Tibial artery (tissue), 4 donors: Measurements from ENCODE around the gene ODAD4.

ENCODE experiments used
- DNase-seq, 2 donors: peaks; one replicate each; pipeline ENCODE4 v3.0.0-alpha.2; 2019
- H3K27ac ChIP-seq, 2 donors: fragments of 200-600 bp; sonication (generic) in 1 of 2; 1 replicate in 1 of 2; 2 replicates in 1 of 2; pipeline ENCODE4 v1.5.1; 2018 to 2019; ENCODE audit warnings: mild to moderate bottlenecking in 1 of 2
- H3K27me3 ChIP-seq, 2 donors: fragments of 200-600 bp; sonication (generic) in 1 of 2; one replicate each; pipeline versions ENCODE4 v1.5.1 to v1.6.0; 2016 to 2019
- H3K36me3 ChIP-seq, 3 donors: fragments of 200-600 bp; sonication (generic) in 2 of 3; one replicate each; pipeline ENCODE4 v1.5.1; 2016 to 2019; ENCODE audit warnings: mild to moderate bottlenecking in 2 of 3
- H3K4me1 ChIP-seq, 4 donors: fragments of 200-600 bp; sonication (generic) in 2 of 4; 1 replicate in 3 of 4; 2 replicates in 1 of 4; pipeline ENCODE4 v1.5.1; 2016 to 2019
- H3K4me3 ChIP-seq, 2 donors: fragments of 200-600 bp; sonication (generic) in 1 of 2; 1 replicate in 1 of 2; 2 replicates in 1 of 2; pipeline ENCODE4 v1.5.1; 2018 to 2019; ENCODE audit warnings: mild to moderate bottlenecking in 2 of 2
- H3K9me3 ChIP-seq, 3 donors: fragments of 200-600 bp; sonication (generic) in 1 of 3; one replicate each; pipeline ENCODE4 v1.5.1; 2016 to 2019
- CTCF ChIP-seq, 2 experiments: fragments of 200-600 bp in 1 of 2; fragments of 450-650 bp in 1 of 2; IDR thresholded peaks; one replicate each; pipeline ENCODE4 v1.5.1; 2017 to 2019; ENCODE audit warnings: antibody characterized with exemption in 2 of 2, mild to moderate bottlenecking in 1 of 2, moderate library complexity in 1 of 2
- intact Hi-C: fragments of 100-400 bp; cut with DNase I; formaldehyde crosslinking; loops from one replicate; pipeline ENCODE4 v1.15.0; 2023; ENCODE audit warnings: low total_unique reads

The ODAD4 gene

DNA sequence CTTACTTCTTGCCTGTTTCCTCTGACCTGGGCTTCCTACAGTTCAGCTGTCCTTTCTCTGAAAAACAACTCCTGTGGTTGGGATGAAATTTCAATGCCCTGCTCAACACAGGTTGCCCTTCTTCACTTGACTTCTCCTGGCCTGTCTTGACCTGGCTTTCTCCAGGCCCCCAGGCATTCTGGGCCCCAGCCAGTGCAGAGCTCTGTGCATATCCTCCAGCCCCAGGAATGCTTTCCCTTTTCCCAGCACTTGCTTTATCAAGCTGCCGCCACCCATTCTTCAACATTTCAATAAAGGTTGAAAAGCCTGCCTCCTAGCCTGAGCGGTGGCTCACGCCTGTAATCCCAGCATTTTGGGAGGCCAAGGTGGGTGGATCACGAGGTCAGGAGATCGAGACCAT lies 10.8 kb downstream of the ODAD4 start:
- DNase-seq = no peak
- Histone ChIP-seq H3K4me3 (no peak overlapping the region), H3K27ac (no peak overlapping the region), H3K9me3 (no peaks in the 10 kb centered on the region), H3K4me1 (no peaks in the 10 kb centered on the region), H3K27me3 (no peaks in the 10 kb centered on the region), H3K36me3 (peaks cover 0 to 19% (median 3%) of the 10 kb centered on the region in 3 donors)
- no peak for TF ChIP-seq CTCF (IDR thresholded peaks at IDR 0.05)
- intact Hi-C loops = no loop called here

GRCh38 chr17:41942626-41943373 lies 12.4 kb downstream of the ODAD4 start:
- Histone ChIP-seq H3K27ac (no peak overlapping the region), H3K9me3 (no peaks in the 10 kb centered on the region), H3K27me3 (no peaks in the 10 kb centered on the region), H3K4me1 (no peaks in the 10 kb centered on the region), H3K4me3 (no peak overlapping the region), H3K36me3 (peaks cover 0 to 13% (median 0%) of the 10 kb centered on the region in 3 donors)
- intact Hi-C loops = no loop called here
- DNase-seq = no peak
- TF ChIP-seq CTCF (IDR thresholded peaks at IDR 0.05) = no peak

GRCh38 chr17:41943492-41943891 lies 13.1 kb downstream of the ODAD4 start:
- Histone ChIP-seq H3K27ac (no peak overlapping the region), H3K9me3 (no peaks in the 10 kb centered on the region), H3K4me1 (no peaks in the 10 kb centered on the region), H3K27me3 (no peaks in the 10 kb centered on the region), H3K36me3 (peaks cover 0 to 6% (median 0%) of the 10 kb centered on the region in 3 donors), H3K4me3 (no peak overlapping the region)
- intact Hi-C loops = no loop called here
- DNase-seq = no peak
- no peak for TF ChIP-seq CTCF (IDR thresholded peaks at IDR 0.05)

- Histone ChIP-seq H3K9me3 (no peaks in the 10 kb centered on the region), H3K27ac (no peak overlapping the region), H3K4me3 (no peak overlapping the region), H3K4me1 (no peaks in the 10 kb centered on the region), H3K27me3 (no peaks in the 10 kb centered on the region), H3K36me3 (peaks cover 0 to 9% (median 0%) of the 10 kb centered on the region in 3 donors)
- DNase-seq = no peak
- TF ChIP-seq CTCF (IDR thresholded peaks at IDR 0.05) = no peak
- intact Hi-C loops = no loop called here
Measured at GRCh38 chr17:41944943-41945342, 14.5 kb downstream of the ODAD4 start.

GRCh38 chr17:41948762-41949460 lies 18.5 kb downstream of the ODAD4 start:
- no peak overlapping the region for H3K27ac ChIP-seq
- H3K36me3 ChIP-seq = peaks cover 0 to 18% (median 0%) of the 10 kb centered on the region in 3 donors
- no peak overlapping the region for H3K4me3 ChIP-seq
- intact Hi-C loops = no loop called here
- no peak for TF ChIP-seq CTCF (IDR thresholded peaks at IDR 0.05)
- H3K27me3 ChIP-seq = no peaks in the 10 kb centered on the region
- DNase-seq = no peak
- no peaks in the 10 kb centered on the region for H3K4me1 ChIP-seq
- no peaks in the 10 kb centered on the region for H3K9me3 ChIP-seq
